Nucleus accumbens (tissue), 56 donors: ENCODE measurements around the gene TMEM121.

Source experiments
- DNase-seq, 56 donors: peaks; one replicate each; lab custom pipeline; 2025; lab: John Stamatoyannopoulos, UW

TMEM121 gene

GRCh38 chr14:105526776-105527380 lies 495 bp downstream of the TMEM121 start:
- DNase-seq: peak in 2 of 56 donors; percentile 26 to 35

- DNase-seq: peak in 1 of 56 donors; percentile 33
Measured at GRCh38 chr14:105527381-105527825, 1.0 kb downstream of the TMEM121 start.

- DNase-seq: peak in 51 of 56 donors; percentile 21 to 87 (median 72)
Measured at GRCh38 chr14:105527826-105528585, 1.6 kb downstream of the TMEM121 start.

- peak in 7 of 56 donors; percentile 19 to 59 (median 46) for DNase-seq
Measured at GRCh38 chr14:105528586-105529318, 2.4 kb downstream of the TMEM121 start.

- DNase-seq: no peak
Measured at GRCh38 chr14:105529319-105529568, 2.9 kb downstream of the TMEM121 start.

- DNase-seq: no peak
Measured at GRCh38 chr14:105529569-105530284, 3.3 kb downstream of the TMEM121 start.

GRCh38 chr14:105530285-105531087 lies 4.1 kb downstream of the TMEM121 start:
- no peak for DNase-seq

- no peak for DNase-seq
Measured at GRCh38 chr14:105531088-105531893, 4.9 kb downstream of the TMEM121 start.

GRCh38 chr14:105531894-105532623 lies 5.7 kb downstream of the TMEM121 start:
- no peak for DNase-seq

GRCh38 chr14:105532735-105533141 lies 6.4 kb downstream of the TMEM121 start:
- no peak for DNase-seq

GRCh38 chr14:105533391-105533790 lies 7.0 kb downstream of the TMEM121 start:
- DNase-seq: no peak

- DNase-seq: no peak
Measured at GRCh38 chr14:105533811-105534498, 7.6 kb downstream of the TMEM121 start.

GRCh38 chr14:105534586-105534985 lies 8.2 kb downstream of the TMEM121 start:
- no peak for DNase-seq

GRCh38 chr14:105536051-105536450 lies 9.7 kb downstream of the TMEM121 start:
- no peak for DNase-seq

GRCh38 chr14:105536691-105537579 lies 10.6 kb downstream of the TMEM121 start:
- DNase-seq: no peak

- DNase-seq: peak in 17 of 56 donors; percentile 17 to 70 (median 43)
Measured at GRCh38 chr14:105537580-105538474, 11.4 kb downstream of the TMEM121 start.
